HEK293 (cell line): ENCODE results near the gene CACNB2.

ENCODE experiments used
- CTCF ChIA-PET: fragments of 350-600 bp; formaldehyde crosslinking; extraction: SDS; loops from one replicate; lab custom pipeline; 2021; ENCODE audit warnings: antibody characterized with exemption; lab: Yijun Ruan, JAX
- POLR2A ChIA-PET: fragments of 300-600 bp; formaldehyde crosslinking; extraction: SDS; loops from one replicate; lab custom pipeline; 2020; ENCODE audit warnings: antibody characterized with exemption, inconsistent platforms; lab: Yijun Ruan, JAX
- H3K27ac ChIP-seq: fragments of 200-500 bp; sonication (Bioruptor generic); 2 replicates; pipeline ENCODE4 v1.5.1; 2014; ENCODE audit warnings: low read depth, low read length, control low read depth, inconsistent platforms; ENCODE audit errors: extremely low read depth
- H3K36me3 ChIP-seq, 2 experiments: fragments of 200-500 bp in 1 of 2; sonication (Bioruptor generic) in 1 of 2; 1 replicate in 1 of 2; 2 replicates in 1 of 2; pipeline ENCODE4 v1.5.1; 2014 to 2017; ENCODE audit warnings: inconsistent platforms in 2 of 2, low read length in 2 of 2; ENCODE audit not compliant: control insufficient read depth in 2 of 2, insufficient read depth in 1 of 2
- H3K4me1 ChIP-seq: fragments of 200-500 bp; sonication (Bioruptor generic); 2 replicates; pipeline ENCODE4 v1.5.1; 2014; ENCODE audit warnings: mild to moderate bottlenecking, low read length, inconsistent platforms; ENCODE audit not compliant: control insufficient read depth, insufficient read depth
- H3K4me3 ChIP-seq: 2 replicates; pipeline ENCODE4 v1.5.1; 2011; ENCODE audit warnings: low read depth, mild to moderate bottlenecking, control low read depth, low read length, moderate library complexity
- H3K9me3 ChIP-seq: fragments of 200-500 bp; sonication (Bioruptor generic); 2 replicates; pipeline ENCODE4 v1.5.1; 2014; ENCODE audit warnings: low read depth, low read length, inconsistent platforms; ENCODE audit not compliant: control insufficient read depth, insufficient read depth
- AEBP2 ChIP-seq: fragments of 450-650 bp; formaldehyde crosslinking; IDR thresholded peaks from 2 replicates; pipeline ENCODE4 v1.5.1; 2016; ENCODE audit warnings: missing biosample characterization, missing genetic modification characterization, borderline replicate concordance
- CTCF ChIP-seq: fragments of 450-650 bp; formaldehyde crosslinking; IDR thresholded peaks from 2 replicates; pipeline ENCODE4 v1.5.1; 2016; ENCODE audit warnings: missing biosample characterization, missing genetic modification characterization
- FEZF1 ChIP-seq: fragments of 450-650 bp; formaldehyde crosslinking; IDR thresholded peaks from 2 replicates; pipeline ENCODE4 v1.5.1; 2016; ENCODE audit warnings: missing biosample characterization, missing genetic modification characterization
- HIC1 ChIP-seq: fragments of 450-650 bp; formaldehyde crosslinking; IDR thresholded peaks from 2 replicates; pipeline ENCODE4 v1.5.1; 2016; ENCODE audit warnings: missing biosample characterization, missing genetic modification characterization
- KLF17 ChIP-seq: fragments of 450-650 bp; formaldehyde crosslinking; IDR thresholded peaks from 2 replicates; pipeline ENCODE4 v1.5.1; 2016; ENCODE audit warnings: missing biosample characterization, missing genetic modification characterization
- OVOL3 ChIP-seq: fragments of 450-650 bp; formaldehyde crosslinking; IDR thresholded peaks from 2 replicates; pipeline ENCODE4 v1.5.1; 2016; ENCODE audit warnings: missing biosample characterization, missing genetic modification characterization
- PRDM10 ChIP-seq: fragments of 450-650 bp; formaldehyde crosslinking; IDR thresholded peaks from 2 replicates; pipeline ENCODE4 v1.5.1; 2016; ENCODE audit warnings: missing biosample characterization, missing genetic modification characterization
- SALL2 ChIP-seq: fragments of 450-650 bp; formaldehyde crosslinking; IDR thresholded peaks from 2 replicates; pipeline ENCODE4 v1.5.0; 2017; ENCODE audit warnings: missing biosample characterization, mild to moderate bottlenecking, missing genetic modification characterization, borderline replicate concordance
- ZBTB1 ChIP-seq: fragments of 450-650 bp; formaldehyde crosslinking; IDR thresholded peaks from 2 replicates; pipeline ENCODE4 v1.5.1; 2016; ENCODE audit warnings: missing biosample characterization, missing genetic modification characterization
- ZBTB8A ChIP-seq: fragments of 450-650 bp; formaldehyde crosslinking; IDR thresholded peaks from 2 replicates; pipeline ENCODE4 v1.5.1; 2016; ENCODE audit warnings: missing biosample characterization, missing genetic modification characterization
- ZNF184 ChIP-seq: fragments of 450-650 bp; IDR thresholded peaks from 2 replicates; pipeline ENCODE4 v1.5.1; 2018; ENCODE audit warnings: missing biosample characterization, mild to moderate bottlenecking, missing genetic modification characterization
- ZNF23 ChIP-seq: fragments of 450-650 bp; formaldehyde crosslinking; IDR thresholded peaks from 2 replicates; pipeline ENCODE4 v1.5.1; 2016; ENCODE audit warnings: missing biosample characterization, missing genetic modification characterization, borderline replicate concordance
- ZNF449 ChIP-seq: fragments of 450-650 bp; formaldehyde crosslinking; IDR thresholded peaks from 2 replicates; pipeline ENCODE4 v1.5.1; 2017; ENCODE audit warnings: missing biosample characterization, mild to moderate bottlenecking, missing genetic modification characterization, moderate library complexity
- ZNF510 ChIP-seq: fragments of 450-650 bp; formaldehyde crosslinking; IDR thresholded peaks from 2 replicates; pipeline ENCODE4 v1.5.1; 2018; ENCODE audit warnings: mild to moderate bottlenecking, missing genetic modification characterization, missing biosample characterization; ENCODE audit not compliant: insufficient replicate concordance
- ZNF555 ChIP-seq: fragments of 450-650 bp; formaldehyde crosslinking; conservative IDR thresholded peaks from 2 replicates; pipeline ENCODE4 v1.5.1; 2017; ENCODE audit warnings: missing biosample characterization, mild to moderate bottlenecking, missing genetic modification characterization, inconsistent platforms
- ZNF560 ChIP-seq: fragments of 450-650 bp; formaldehyde crosslinking; IDR thresholded peaks from 2 replicates; pipeline ENCODE4 v1.5.1; 2017; ENCODE audit warnings: missing biosample characterization, missing genetic modification characterization, borderline replicate concordance
- ZNF585B ChIP-seq: fragments of 450-650 bp; formaldehyde crosslinking; IDR thresholded peaks from 2 replicates; pipeline ENCODE4 v1.5.1; 2016; ENCODE audit warnings: missing biosample characterization, missing genetic modification characterization
- ZNF623 ChIP-seq: fragments of 450-650 bp; formaldehyde crosslinking; IDR thresholded peaks from 2 replicates; pipeline ENCODE4 v1.5.1; 2016; ENCODE audit warnings: missing biosample characterization, missing genetic modification characterization
- ZNF830 ChIP-seq: fragments of 450-650 bp; IDR thresholded peaks from 2 replicates; pipeline ENCODE4 v1.5.0; 2018; ENCODE audit warnings: missing biosample characterization, missing genetic modification characterization, low read depth, mild to moderate bottlenecking, moderate library complexity

Gene CACNB2

GRCh38 chr10:18364987-18365775 is 225.0 kb downstream of the CACNB2 start:
- H3K36me3 ChIP-seq: no peaks in the 10 kb centered on the region
- POLR2A ChIA-PET: no interaction called here
- no peak for TF ChIP-seq AEBP2 (tag by site-specific recombination)
- TF ChIP-seq FEZF1: no peak
- TF ChIP-seq HIC1 (tag by site-specific recombination): no peak
- TF ChIP-seq ZNF449 (tag by site-specific recombination): no peak
- no peak for TF ChIP-seq ZBTB8A (tag by site-specific recombination)
- TF ChIP-seq ZNF555 (tag by site-specific recombination): no peak
- TF ChIP-seq ZNF830 (tag by site-specific recombination): no peak
- no peak for TF ChIP-seq OVOL3 (tag by site-specific recombination)
- no peak for TF ChIP-seq CTCF
- no peak for TF ChIP-seq ZNF184 (tag by site-specific recombination)
- TF ChIP-seq ZNF510 (tag by site-specific recombination): no peak
- no peak for TF ChIP-seq ZNF585B (tag by site-specific recombination)
- no peak for TF ChIP-seq SALL2 (tag by site-specific recombination)
- no peak for TF ChIP-seq ZNF560 (tag by site-specific recombination)
- no peak for TF ChIP-seq ZNF623 (tag by site-specific recombination)
- TF ChIP-seq ZNF23 (tag by site-specific recombination): no peak
- TF ChIP-seq ZBTB1: no peak
- no peak for TF ChIP-seq KLF17
- TF ChIP-seq PRDM10 (tag by site-specific recombination): no peak
- TF ChIP-seq, all 188 proteins: peak for 0
- no peak overlapping the region for H3K27ac ChIP-seq
- no peak overlapping the region for H3K4me3 ChIP-seq
- H3K9me3 ChIP-seq: no peaks in the 10 kb centered on the region
- H3K4me1 ChIP-seq: no peaks in the 10 kb centered on the region
- CTCF ChIA-PET: interaction anchor here (0.7 kb wide), 1 partner anchor 86 kb away, joined by 3 read pairs; no protein-coding TSS in a partner anchor
